GM10266 (cell line): ENCODE results near the gene PKP3.
"Not testable (repeated sequence)": the region's sequence is repeated elsewhere in the genome, so short reads cannot be mapped to it uniquely, and the experiment has no call there.

Experiments
- DNase-seq: peaks from one replicate; pipeline ENCODE4 v3.0.0; 2012; ENCODE audit errors: extremely low spot score
- CTCF ChIP-seq: IDR thresholded peaks from 2 replicates; pipeline ENCODE4 v1.5.1; 2012; ENCODE audit warnings: mild to moderate bottlenecking, low read depth; ENCODE audit not compliant: control insufficient read depth, insufficient read depth; ENCODE audit errors: missing control alignments

The PKP3 gene

DNA sequence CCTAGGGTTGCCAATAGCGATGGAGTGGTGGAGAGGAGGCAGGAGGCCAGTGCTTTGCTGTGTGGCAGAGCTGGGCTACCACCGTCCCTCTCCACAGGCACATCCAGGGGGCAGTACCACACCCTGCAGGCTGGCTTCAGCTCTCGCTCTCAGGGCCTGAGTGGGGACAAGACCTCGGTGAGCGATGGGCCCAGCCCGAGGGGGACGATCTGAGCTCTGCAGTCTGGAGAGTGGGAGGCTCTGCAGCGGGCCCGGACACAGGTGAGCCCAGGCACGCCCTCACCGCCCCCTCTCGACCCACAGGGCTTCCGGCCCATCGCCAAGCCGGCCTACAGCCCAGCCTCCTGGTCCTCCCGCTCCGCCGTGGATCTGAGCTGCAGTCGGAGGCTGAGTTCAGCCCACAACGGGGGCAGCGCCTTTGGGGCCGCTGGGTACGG is 2.5 kb downstream of the PKP3 start:
- no peak for DNase-seq
- TF ChIP-seq CTCF = peak; percentile 29

DNA sequence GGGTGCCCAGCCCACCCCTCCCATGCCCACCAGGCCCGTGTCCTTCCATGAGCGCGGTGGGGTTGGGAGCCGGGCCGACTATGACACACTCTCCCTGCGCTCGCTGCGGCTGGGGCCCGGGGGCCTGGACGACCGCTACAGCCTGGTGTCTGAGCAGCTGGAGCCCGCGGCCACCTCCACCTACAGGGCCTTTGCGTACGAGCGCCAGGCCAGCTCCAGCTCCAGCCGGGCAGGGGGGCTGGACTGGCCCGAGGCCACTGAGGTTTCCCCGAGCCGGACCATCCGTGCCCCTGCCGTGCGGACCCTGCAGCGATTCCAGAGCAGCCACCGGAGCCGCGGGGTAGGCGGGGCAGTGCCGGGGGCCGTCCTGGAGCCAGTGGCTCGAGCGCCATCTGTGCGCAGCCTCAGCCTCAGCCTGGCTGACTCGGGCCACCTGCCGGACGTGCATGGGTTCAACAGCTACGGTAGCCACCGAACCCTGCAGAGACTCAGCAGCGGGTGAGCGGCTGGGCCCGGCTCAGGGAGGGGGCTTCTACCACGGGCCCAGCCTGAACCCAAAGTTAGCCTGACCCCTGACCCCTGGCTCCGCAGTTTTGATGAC is 3.0 kb downstream of the PKP3 start:
- peak; percentile 73 for TF ChIP-seq CTCF

DNA sequence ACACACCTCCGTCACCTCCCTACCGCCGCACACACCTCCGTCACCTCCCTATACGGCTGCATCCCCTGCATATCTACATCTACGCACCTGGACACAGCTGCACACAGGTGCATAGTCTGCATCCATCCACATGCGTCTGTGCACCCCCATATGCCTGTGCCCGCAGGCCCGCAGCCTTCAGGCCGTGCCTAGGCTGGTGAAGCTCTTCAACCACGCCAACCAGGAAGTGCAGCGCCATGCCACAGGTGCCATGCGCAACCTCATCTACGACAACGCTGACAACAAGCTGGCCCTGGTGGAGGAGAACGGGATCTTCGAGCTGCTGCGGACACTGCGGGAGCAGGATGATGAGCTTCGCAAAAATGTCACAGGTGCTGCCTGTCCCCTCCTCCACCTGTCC is 4.8 kb downstream of the PKP3 start:
- TF ChIP-seq CTCF = no peak
- DNase-seq = no peak

More for the DNA sequence above, 3.0 kb downstream of the PKP3 start:
- peak; percentile 96 for DNase-seq

DNA sequence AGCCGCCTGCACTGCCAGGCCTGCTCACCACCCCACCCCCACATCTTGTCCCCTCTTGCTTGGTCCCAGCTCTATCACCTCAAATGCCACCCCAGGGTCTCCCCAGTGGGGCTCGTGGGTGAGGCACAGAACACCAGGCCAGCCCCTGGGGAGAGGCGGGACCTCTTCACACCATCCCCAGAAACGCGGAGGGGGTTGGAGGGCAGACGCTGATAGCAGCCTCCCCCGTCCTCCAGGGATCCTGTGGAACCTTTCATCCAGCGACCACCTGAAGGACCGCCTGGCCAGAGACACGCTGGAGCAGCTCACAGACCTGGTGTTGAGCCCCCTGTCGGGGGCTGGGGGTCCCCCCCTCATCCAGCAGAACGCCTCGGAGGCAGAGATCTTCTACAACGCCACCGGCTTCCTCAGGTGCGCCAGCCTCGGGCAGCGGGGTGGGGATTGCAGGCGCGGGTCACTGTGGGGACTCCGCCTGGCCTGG is 5.8 kb downstream of the PKP3 start:
- no peak for TF ChIP-seq CTCF
- no peak for DNase-seq

GRCh38 chr11:400241-400689 is 6.3 kb downstream of the PKP3 start:
- no peak for TF ChIP-seq CTCF
- DNase-seq = no peak

DNA sequence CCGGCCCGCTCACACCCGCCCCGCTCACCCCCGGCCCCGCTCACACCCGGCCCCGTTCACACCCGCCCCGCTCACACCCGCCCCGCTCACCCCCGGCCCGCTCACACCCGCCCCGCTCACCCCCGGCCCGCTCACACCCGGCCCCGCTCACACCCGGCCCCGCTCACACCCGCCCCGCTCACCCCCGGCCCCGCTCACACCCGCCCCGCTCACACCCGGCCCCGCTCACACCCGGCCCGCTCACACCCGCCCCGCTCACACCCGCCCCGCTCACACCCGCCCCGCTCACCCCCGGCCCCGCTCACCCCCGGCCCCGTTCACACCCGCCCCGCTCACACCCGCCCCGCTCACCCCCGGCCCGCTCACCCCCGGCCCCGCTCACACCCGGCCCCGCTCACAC is 7.2 kb downstream of the PKP3 start:
- DNase-seq = not testable (repeated sequence)

- no peak for DNase-seq
- TF ChIP-seq CTCF = no peak
Measured at GRCh38 chr11:403021-403760, 9.2 kb downstream of the PKP3 start.
